ENCODE measurements around the gene TMEM240.
"Not testable (repeated sequence)": the region's sequence is repeated elsewhere in the genome, so short reads cannot be mapped to it uniquely, and the experiment has no call there.

DNA sequence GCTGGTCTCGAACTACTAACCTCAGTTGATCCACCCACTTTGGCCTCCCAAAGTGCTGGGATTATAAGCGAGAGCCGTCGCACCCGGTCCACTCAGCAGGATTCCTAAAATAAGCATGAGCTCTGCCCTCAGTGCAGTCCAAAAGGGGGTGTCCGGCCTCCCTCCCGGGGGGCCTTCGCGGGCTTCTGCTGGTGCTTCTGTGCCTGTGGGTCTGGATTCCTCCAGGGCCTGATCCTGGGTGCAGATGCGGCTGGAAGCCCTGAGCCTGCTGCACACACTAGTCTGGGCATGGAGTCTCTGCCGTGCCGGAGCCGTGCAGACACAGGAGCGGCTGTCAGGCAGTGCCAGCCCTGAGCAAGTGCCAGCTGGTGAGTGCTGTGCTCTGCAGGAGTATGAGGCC is 23.5 kb downstream of the TMEM240 start:
- TF ChIP-seq, protein P1, sequence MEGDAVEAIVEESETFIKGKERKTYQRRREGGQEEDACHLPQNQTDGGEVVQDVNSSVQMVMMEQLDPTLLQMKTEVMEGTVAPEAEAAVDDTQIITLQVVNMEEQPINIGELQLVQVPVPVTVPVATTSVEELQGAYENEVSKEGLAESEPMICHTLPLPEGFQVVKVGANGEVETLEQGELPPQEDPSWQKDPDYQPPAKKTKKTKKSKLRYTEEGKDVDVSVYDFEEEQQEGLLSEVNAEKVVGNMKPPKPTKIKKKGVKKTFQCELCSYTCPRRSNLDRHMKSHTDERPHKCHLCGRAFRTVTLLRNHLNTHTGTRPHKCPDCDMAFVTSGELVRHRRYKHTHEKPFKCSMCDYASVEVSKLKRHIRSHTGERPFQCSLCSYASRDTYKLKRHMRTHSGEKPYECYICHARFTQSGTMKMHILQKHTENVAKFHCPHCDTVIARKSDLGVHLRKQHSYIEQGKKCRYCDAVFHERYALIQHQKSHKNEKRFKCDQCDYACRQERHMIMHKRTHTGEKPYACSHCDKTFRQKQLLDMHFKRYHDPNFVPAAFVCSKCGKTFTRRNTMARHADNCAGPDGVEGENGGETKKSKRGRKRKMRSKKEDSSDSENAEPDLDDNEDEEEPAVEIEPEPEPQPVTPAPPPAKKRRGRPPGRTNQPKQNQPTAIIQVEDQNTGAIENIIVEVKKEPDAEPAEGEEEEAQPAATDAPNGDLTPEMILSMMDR (IDR thresholded peaks at IDR 0.05; ENCODE audit: low read depth, low read length, poor library complexity, severe bottlenecking) = not testable (repeated sequence)
- TF ChIP-seq EZH2phosphoT487 (IDR thresholded peaks at IDR 0.05; ENCODE audit: borderline replicate concordance, low read length) = not testable (repeated sequence)

All from DOHH2 (cell line).